ENCODE data around the gene RORC. TPM values are rescaled to one million over a fixed set of nuclear protein-coding genes. Genes with fewer than 3 reads are reported as not detected.

RORC gene
- total RNA-seq, 1 donor from 2014 or later = not detected

DNA sequence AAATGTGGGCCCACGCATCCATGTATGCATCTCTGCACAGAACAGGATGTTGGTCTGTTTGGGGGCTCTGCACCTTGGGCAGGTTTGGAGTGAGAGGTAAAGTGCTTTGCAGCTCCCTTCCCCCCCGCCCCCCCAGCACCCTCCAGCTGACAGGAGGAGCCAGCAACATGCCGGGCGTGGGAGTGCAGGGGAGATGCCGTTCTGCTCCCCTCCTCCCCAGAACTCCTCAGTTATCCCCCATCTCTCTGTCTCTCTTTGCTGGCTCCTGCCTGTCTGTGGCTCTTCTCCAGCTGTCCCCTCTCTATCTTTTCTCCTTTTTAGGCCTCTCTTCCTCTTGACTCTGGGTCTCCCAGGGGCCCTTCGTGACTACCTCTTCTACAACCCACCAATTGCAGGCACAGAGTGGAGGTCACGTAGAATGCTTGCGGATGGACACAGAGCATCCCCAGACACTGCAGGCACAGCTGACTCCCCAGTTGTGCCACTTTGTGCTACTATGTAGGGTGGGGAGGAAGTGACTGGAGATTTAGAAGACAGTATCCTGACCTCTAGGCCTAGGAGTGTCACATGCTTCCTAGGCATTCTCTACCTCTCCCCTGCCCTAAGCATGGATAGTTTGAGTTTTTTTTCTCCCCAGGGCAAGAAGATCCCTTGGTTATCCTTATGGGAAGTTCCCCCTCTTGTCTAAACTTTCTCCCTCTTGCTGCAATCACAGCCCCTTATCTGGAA lies 1.7 kb upstream of the RORC start:
- peaks cover 20% of the 10 kb centered on the region for H3K27me3 Mint-ChIP-seq (ENCODE audit: unreplicated experiment)
- peaks cover 9% of the 10 kb centered on the region for H3K9me3 Mint-ChIP-seq (ENCODE audit: unreplicated experiment)
- H3K36me3 Mint-ChIP-seq (ENCODE audit: unreplicated experiment) = no peaks in the 10 kb centered on the region
- no peak for DNase-seq
- TF ChIP-seq, protein P1, sequence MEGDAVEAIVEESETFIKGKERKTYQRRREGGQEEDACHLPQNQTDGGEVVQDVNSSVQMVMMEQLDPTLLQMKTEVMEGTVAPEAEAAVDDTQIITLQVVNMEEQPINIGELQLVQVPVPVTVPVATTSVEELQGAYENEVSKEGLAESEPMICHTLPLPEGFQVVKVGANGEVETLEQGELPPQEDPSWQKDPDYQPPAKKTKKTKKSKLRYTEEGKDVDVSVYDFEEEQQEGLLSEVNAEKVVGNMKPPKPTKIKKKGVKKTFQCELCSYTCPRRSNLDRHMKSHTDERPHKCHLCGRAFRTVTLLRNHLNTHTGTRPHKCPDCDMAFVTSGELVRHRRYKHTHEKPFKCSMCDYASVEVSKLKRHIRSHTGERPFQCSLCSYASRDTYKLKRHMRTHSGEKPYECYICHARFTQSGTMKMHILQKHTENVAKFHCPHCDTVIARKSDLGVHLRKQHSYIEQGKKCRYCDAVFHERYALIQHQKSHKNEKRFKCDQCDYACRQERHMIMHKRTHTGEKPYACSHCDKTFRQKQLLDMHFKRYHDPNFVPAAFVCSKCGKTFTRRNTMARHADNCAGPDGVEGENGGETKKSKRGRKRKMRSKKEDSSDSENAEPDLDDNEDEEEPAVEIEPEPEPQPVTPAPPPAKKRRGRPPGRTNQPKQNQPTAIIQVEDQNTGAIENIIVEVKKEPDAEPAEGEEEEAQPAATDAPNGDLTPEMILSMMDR (IDR thresholded peaks at IDR 0.05; ENCODE audit: partially characterized antibody, unreplicated experiment) = no peak
- peaks cover 11% of the 10 kb centered on the region for H3K4me1 Mint-ChIP-seq (ENCODE audit: low read depth, unreplicated experiment)
- H3K4me3 Mint-ChIP-seq (ENCODE audit: unreplicated experiment) = no peak overlapping the region
- no peak overlapping the region for H3K27ac Mint-ChIP-seq (ENCODE audit: unreplicated experiment)

DNA sequence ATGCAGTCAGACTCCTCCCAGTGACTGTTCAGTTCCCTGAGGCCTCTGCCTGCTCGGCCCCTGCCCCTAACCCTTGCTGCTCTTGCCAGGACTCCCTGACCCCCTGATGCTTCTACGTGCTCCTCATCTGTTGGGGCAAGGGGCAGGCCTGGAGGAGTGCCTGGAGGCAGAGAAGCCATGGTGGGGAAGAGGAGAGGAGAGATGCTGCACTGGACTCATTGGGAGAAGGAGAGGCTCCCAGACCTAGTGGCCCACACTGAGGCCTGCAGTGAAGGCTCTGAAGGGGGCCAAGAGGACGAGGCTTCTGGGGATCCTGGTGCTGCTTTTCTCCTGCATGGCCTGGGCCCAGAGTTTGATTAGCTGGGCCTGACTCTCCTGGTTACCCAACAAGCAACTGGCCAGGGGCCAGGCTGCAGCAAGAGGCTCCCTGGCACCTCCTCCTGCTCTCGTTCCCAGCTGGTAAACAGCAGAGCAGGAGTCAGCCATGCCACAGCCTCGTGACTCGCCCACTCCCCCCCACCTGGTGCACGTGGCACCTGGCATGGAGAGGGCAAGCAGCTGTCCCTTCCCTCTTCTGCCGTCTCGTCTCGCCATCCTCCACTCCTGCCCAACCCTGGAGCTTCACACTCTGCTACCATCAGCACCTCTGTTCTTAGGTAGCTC lies 847 bp upstream of the RORC start:
- Mint-ChIP-seq H3K27ac (ENCODE audit: unreplicated experiment) (no peak overlapping the region), H3K4me1 (ENCODE audit: low read depth, unreplicated experiment) (peaks cover 10% of the 10 kb centered on the region), H3K4me3 (ENCODE audit: unreplicated experiment) (no peak overlapping the region), H3K27me3 (ENCODE audit: unreplicated experiment) (peaks cover 18% of the 10 kb centered on the region), H3K36me3 (ENCODE audit: unreplicated experiment) (no peaks in the 10 kb centered on the region), H3K9me3 (ENCODE audit: unreplicated experiment) (peaks cover 7% of the 10 kb centered on the region)
- no peak for DNase-seq
- TF ChIP-seq, protein P1 (IDR thresholded peaks at IDR 0.05; ENCODE audit: partially characterized antibody, unreplicated experiment) = no peak

DNA sequence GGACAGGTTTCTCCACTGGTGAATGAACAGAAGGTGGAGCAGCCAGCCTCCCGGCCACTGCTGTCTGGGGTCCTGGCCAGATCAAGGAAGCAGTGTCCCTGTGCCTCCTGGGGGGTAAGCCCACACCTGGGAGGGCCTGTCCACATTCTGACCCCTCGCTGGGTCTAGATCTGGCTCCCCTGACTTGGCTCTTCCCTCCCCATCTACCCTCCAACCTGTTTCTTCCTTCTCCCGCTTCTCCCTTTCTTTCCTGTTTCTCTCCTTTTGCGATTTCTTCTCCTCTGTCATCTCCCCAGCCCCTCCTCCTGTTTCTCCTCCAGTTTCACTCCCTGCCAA lies 378 bp downstream of the RORC start:
- no peak overlapping the region for H3K4me3 Mint-ChIP-seq (ENCODE audit: unreplicated experiment)
- H3K27me3 Mint-ChIP-seq (ENCODE audit: unreplicated experiment) = peaks cover 12% of the 10 kb centered on the region
- no peak overlapping the region for H3K27ac Mint-ChIP-seq (ENCODE audit: unreplicated experiment)
- H3K9me3 Mint-ChIP-seq (ENCODE audit: unreplicated experiment) = peaks cover 3% of the 10 kb centered on the region
- H3K4me1 Mint-ChIP-seq (ENCODE audit: low read depth, unreplicated experiment) = peaks cover 7% of the 10 kb centered on the region
- H3K36me3 Mint-ChIP-seq (ENCODE audit: unreplicated experiment) = no peaks in the 10 kb centered on the region
- DNase-seq = no peak
- TF ChIP-seq, protein P1 (IDR thresholded peaks at IDR 0.05; ENCODE audit: partially characterized antibody, unreplicated experiment) = no peak

DNA sequence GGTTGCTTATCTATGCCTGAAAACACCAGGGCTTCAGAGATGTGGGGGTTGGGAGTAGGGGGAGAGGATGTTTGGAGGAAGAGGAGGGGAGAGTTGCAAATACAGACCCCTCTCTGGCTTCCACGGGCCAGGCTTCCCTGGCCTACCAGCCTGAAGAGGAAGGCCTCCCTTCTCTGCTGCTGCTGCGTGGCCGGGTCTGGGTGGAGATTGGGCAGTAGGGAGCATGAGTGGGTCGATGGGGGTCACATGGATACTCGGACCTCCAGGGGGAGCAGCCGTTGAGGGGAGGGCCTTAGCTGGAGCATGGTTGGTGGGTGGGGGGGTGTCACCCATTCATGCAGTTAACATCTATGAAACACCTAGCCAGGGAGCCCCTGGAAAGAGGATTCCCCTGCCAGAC lies 1.5 kb downstream of the RORC start:
- H3K27ac Mint-ChIP-seq (ENCODE audit: unreplicated experiment) = no peak overlapping the region
- peaks cover 3% of the 10 kb centered on the region for H3K9me3 Mint-ChIP-seq (ENCODE audit: unreplicated experiment)
- H3K36me3 Mint-ChIP-seq (ENCODE audit: unreplicated experiment) = no peaks in the 10 kb centered on the region
- no peak for DNase-seq
- peaks cover 7% of the 10 kb centered on the region for H3K4me1 Mint-ChIP-seq (ENCODE audit: low read depth, unreplicated experiment)
- TF ChIP-seq, protein P1 (IDR thresholded peaks at IDR 0.05; ENCODE audit: partially characterized antibody, unreplicated experiment) = no peak
- H3K4me3 Mint-ChIP-seq (ENCODE audit: unreplicated experiment) = no peak overlapping the region
- peaks cover 13% of the 10 kb centered on the region for H3K27me3 Mint-ChIP-seq (ENCODE audit: unreplicated experiment)
